GM19452 (cell line): ENCODE data around the gene ANXA6.

Source experiments
- ATAC-seq: cut with Tn5 transposase; IDR thresholded peaks from one replicate; pipeline ENCODE4 v1.9.1; 2021; ENCODE audit not compliant: unreplicated experiment

The ANXA6 gene

DNA sequence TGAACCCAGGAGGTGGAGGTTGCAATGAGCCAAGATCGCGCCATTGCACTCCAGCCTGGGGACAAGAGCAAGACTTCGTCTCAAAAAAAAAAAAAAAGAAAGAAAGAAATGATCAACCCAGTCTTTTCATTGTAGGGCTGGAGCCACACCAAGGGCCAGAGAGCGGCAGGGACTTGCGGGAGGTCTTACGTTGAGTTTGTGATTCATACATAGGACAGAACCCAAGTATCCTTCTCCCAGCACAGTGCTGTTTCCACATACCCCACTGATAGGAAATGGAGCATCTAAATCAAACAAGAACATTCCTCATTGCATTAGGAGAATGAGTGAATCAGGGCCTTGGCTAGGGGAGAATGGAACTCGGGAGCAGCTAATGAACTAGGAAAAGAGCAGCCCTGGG, 73.2 kb downstream of the ANXA6 start:
- ATAC-seq, result no peak

DNA sequence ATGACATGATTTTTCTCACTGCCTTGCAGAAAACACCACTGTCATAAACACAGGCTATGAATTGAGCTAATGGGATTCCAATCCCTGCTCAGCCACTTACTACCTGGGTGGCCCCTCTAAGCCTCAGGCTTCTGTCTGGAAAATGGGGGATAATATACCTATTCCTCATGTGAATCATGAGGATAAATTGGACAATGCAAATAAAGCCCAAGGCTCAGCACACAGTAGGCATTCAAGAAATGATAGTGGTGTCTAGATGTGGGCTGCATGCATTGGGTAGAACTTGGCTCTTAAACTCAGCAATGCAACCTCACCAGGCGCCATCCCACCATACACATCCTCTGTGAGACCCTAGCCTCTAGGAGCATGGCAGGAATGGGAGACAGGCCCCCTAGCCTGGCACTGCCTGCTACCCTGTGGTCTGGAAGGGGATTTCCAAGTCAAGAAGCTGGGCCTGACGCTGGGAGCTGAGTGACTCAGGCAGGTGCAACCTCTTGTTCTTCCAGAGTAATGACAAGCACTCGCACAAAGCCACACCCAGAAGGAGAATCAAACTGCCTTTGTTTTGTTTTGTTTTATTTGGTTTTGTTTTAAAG, 74.4 kb downstream of the ANXA6 start:
- ATAC-seq, result no peak

DNA sequence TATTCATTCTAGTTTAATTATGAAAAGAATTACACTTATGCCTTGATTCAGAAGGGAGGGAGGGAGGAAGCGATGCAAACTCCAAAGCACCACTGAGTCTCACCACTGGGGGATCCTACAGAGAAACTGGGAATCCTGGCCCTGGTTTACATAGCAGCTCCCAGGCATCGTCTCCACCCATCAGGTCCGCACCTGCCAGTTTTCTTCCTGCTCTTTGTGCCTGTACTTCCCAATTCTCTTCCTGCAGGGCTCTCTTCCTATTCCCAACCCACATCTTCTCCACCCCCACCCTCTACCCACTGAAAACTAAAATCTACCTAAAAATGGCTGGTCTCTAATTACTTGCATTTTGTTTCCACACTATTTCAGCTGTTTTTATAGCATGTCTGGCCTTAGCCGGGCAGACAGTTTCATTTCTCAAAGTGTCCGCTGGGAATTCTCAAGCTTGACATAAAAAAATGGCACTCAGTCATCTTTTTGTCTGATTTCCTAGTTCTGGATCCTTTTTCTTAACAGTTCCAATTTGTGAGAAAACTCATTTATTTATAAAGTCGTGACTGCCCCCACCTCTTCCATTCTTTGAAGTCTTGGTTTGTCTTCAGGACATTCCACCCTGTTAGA, 75.2 kb downstream of the ANXA6 start:
- ATAC-seq, result no peak

DNA sequence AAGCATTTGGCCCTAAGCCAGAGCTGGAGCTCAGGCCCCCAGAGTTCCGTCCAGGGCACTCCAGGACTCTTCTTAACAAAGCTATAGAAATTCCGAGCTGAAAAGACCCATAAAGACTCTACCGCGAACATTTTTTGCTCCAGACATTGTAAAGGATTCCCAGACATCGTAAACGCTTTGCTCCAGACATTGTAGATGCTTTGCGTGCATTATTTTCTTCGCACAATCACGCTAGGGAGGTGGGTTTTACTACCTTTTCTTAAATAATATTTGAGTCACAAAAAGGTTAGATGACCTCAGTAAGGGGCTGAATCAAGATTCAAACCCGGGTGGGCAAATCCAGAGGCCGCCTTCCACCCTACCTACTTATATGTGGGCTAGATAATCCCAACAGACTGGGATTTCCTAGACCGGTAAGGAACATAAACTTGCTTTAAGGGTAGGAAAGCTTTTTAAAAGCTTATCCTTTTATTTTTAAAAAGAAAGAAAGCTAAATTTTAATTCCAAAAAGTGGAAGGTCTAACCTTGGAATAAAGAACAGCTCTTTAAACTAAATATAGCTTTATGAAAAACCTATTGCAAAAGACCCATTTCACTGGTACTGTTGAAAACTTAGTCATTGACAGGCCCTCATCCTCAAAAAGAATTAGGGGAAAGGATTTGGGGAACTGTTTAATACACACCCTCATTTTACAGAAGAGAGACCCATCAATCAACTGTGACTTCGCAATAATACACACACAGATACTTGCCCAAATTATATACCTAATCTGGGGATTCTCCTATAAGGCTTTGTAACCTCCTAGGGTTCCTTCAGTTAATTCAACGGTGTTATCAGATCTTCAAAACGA, 75.9 kb downstream of the ANXA6 start:
- ATAC-seq, result no peak

DNA sequence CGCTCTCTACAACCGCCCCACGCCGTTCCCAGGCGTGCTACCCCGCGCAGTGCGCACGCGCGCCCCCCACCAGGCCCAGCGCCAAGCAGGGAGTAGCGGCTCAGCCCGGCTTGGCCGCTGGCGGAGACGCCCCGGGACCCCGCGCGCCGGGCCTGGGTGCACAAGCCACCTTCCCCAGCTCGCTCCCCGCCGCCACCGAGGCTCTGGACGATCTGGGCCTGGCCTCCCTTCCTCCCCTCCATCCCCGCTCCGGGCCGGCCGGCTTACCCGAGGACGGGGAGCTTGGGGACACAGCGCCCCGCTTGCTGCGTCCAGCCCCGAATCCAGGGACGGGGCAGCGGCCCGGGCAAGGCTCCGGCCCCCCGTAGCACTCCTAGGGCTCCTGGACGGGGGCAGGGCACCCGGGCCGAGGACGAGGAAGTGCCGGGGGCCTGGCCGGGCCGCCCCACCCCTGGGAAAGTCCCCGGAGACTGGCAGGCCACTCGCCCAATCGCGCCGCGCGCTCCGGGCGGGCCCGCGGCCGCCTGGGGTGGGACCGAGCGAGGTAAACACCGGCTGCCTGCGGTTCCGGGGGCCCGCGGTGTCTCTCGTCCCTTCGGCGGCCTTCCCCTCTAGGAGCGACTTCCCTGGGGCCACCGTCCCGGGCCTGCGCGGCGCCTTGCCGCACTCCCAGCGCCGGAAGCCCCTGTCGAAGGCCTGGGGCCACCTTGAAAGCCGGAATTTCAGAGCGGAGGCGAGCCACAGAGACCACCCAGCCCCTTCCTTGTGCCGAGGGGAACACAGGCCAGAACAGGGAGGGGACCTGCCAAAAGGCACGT, 76.8 kb downstream of the ANXA6 start, which contains the start of gene TNIP1:
TSS of gene TNIP1 (minus strand) at position 422 of the 818 bp plus-strand sequence. CDS start 15,939 bp downstream, outside the sequence.
- ATAC-seq, result peak; percentile 78

DNA sequence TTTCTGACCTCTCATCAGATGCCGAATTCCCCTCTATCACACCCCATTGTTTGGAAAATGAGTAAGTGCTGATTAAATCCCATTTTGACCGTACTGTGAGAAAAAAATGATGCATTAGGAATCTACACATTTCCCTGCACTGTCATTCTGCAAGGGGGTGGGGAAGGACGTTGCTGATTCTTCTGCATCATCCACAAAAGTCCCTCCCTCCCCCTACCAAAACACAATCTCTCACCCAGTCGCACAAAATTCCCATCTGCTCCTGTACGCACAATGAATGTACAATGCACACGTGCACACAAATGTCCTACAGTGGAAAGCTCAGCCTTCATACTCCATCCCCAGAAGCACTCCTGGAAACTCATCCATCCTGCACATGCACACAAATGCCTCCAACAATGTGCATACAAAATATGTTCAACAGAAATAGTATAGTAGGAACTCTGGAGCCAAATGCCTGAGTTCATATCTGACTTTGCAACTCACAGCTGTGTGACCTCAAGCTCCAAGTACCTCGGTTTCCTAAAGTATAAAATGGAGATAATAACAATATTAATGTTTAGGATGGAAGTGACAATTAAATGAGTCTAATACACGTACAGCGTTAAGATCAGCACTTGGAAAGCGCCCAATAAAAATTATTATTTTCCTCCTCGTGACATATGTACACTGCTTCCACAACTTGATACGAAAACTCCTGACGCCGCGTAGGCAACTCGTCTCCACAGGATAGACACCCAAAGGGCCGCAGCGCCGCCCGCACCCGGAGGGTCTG, 77.6 kb downstream of the ANXA6 start:
- no peak for ATAC-seq

DNA sequence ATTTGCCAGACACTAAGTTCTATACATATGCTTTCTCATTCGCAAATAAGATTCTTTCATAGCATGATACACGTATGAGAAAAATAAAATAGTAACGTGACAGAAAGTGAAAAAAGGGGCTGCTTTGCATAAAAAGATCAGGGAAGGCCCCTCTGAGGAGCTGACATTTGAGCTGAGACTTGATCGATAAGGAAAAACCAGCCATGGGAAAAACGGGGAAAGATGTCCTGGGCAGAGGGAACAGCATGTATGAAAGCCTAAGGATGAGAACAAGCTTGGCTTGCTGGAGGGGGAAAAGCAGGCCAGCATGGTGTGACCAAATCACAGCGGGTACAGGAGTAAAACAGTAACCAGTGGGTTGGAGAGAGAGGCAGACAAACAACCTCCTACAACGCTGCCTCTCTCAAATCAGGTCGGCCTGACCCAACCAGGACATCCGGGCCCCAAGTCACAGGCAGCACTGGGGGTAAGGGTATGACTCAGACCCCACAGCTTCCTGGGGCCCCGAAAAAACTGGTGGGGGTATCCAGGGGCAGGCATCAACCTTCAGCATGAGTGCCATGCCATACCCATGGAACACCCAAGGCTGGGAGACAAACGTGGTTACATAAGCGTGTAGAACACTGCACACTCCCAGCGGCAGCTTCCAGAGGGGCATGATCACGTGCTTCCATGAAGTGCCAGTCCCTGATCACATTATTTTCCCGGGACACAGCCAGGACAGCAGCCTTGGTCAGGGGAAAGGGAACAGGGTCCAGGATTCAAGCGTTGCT, 78.9 kb downstream of the ANXA6 start:
- peak; percentile 44 for ATAC-seq

DNA sequence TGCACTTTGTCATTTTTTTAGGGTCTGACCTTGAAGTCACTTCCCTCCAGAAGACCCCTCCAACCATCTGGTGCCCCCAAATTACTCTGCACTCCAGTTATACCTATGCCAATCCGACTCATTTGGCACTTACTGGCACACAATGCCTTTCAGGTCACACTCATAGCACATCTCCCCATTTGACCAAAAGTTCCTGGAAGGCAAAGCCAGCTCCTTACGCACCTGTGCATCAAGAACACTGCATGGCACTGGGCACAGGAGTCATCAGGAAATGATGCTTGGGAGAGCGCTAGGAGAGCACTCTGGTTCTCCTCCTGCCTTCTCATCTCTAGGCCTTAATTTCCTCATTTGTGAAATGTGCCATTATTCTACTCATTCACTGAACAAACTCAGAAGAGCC, 79.6 kb downstream of the ANXA6 start:
- ATAC-seq, result no peak

DNA sequence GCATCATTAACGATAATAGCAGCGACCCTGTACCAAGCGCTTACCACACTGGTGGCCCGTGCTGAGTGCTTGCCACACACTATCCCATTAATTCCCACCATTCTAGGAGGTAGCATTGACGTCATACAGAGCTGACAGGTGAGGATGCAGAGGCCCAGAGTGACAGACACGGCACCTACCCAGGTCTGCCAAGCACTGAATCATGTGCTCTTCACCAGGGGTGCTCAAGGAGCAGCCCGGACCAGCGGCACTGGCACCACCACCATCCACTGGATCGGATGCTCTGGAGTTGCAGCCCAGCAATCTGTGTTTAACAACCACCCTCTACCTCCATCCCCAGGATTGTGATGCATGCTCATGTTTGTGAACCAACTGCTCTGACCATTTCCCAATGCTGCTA, 80.2 kb downstream of the ANXA6 start:
- no peak for ATAC-seq

DNA sequence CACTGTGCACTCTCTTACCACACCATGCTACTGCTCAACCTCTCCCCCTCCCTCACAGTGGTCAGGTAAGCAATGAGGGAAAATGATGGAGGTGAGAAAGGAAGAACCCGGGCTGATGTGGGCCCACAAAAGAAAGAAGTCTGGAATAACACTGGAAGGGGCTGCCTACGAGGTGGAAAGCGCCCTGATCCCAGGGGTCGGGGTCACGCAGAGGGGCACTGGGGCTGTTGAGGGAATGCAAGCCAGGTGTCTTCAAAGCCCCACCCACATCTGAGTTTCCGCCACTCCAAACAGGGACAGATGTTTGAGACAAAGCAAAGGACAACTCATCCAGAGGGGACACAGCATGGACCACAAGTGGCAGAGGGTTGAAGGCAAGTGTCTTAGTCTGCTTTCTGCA, 81.0 kb downstream of the ANXA6 start:
- no peak for ATAC-seq

DNA sequence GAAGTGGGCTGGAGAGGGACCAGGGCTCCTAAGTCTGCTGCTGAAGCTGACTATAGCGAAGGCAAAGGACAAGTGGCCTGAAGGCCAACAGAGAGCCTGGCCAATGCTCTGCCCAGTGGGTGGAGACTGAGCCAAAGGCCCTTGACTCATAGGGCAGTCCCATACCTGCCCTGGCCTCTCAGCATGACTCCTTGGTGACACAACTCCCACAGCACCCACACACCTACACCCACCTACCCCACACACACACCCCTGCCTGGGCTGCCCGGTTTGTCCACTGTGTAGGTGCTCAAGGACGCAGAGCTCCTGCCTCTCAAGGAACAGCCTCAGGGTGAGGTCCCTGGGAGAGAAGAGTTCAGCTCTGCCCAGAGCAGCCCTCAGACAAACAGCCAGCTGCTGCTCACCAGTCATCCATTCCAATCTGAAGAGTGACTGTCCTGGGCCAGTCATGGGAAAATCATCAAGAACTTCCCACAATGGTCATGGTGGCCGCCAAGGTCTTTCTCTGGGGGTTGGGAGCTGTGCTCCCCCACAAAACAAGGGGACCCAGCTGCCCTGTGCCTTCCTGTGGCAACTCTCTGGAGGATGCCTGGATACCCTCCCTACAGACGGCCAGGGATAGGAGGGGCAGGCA, 81.8 kb downstream of the ANXA6 start:
- no peak for ATAC-seq

DNA sequence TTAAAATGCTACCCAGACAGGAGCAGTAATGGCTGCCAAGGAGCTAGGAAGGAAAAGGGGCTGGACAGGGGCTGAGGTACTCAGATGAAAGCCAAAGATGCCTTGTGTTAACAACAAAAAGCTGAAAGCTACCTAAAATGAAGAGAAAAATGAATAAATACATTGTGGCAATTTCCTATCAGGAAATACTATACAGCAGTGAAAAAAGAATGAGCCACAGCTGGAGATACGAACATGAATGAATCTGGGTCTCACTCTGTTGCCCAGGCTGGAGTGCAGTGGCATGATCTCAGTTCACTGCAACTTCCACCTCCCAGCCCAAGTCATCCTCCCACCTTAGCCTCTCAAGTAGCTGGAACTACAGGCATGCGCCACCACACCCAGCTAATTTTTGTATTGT, 83.0 kb downstream of the ANXA6 start:
- no peak for ATAC-seq

DNA sequence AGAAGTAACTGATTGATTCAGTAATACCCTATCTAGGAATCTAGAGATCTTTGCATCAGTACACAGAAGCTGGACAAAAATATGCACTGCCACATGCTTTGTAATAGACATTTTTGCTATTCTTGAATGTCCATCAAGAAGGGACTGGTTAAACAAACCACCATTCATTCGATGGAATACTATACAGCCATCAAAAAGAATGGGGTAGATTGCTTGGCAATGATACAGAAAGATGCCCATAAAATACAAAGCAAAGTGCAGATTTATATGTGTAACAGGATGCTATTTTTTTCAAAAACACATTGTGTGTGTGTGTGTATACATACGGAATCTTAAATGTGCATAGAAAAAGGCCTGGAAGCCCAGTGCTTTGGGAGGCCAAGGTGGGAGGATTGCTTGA, 84.3 kb downstream of the ANXA6 start:
- no peak for ATAC-seq

DNA sequence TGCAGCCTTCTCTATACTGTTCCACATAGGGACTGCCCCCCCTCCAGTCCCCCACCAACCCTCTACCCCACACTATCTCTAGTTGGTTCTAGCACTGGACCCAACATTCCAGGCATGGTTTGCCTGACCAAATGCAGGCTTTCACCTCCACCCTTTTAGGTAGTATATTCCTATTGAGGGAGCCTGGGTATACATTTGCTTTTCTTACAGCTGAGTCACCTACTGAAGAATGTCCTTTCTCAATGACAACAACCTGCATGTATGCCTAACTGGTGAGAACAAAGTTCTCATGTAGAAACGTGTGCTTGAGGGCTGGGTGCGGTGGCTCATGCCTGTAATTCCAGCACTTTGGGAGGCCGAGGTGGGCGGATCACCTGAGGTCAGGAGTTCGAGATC, 85.0 kb downstream of the ANXA6 start:
- ATAC-seq, result no peak

DNA sequence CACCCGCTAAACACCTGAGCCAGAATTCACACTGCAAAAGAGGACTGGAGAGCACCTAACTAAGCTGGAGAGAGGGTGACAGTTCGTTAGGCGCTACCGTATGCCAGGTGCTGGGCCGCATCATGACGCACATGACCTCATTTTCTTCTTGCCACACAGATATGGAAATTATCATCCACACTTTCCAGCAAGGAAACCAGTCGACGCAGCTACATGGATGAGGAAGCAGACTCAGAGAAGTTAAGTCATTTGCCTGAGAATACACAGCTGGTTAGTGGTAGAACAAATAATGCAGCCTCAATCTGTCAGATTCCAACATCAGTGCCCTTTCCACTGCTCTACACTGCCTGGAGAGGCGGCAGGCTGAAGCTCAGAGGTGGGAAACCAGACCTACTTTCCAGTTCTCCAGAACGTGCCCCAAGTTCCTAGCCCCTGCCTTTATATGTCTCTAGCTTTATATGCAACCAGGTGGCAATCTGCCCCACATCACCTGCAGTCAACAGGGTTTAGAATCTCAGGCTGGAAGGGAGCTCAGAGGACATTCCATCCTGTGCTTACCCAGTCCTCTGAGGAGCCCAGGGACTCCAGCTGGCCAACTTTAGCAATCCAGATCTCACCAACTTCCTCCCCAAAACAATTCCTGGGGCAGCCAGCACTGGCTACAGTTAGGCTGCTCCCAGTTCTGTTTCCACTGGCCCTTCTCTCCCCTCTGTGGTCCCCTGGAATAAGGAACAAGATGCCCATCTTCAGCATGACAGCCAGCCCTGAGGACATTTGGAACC, 85.5 kb downstream of the ANXA6 start:
- ATAC-seq, result no peak

DNA sequence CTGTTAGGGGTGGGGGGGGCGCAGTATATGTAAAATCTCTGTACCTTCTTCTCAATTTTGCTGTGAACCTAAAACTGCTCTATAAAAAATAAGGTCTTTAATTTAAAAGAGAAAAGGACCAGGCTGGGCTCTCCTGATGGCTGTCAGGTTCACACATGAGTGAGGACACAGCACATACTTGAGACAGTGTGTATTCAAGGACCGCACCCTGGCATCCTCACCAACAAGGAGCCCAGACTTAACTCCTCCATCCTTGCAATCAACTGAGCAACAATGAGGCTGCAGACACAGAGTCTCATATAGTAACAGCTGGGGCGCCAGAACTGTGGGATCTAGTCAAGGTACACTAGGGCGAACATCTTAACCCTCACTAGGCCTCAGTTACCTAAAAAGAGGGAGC, 86.6 kb downstream of the ANXA6 start:
- ATAC-seq, result no peak

DNA sequence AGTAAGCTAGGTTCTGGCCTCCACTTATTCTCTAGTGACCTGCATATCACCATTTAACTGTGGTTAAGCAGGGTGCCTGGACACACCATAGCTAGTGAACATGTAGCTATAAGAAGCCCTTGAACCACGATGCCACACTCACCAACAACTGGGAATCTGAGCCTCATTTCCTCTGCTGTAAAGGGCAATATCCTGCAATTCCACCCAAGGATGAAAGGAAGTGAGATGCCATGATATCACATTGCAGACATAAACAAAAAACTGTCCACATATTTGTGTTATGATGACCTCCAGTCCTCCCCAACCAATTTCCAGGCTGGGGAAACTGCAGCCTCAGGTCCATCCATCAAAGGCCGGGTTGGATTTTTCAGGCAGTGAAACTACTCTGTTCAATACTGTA, 87.1 kb downstream of the ANXA6 start:
- ATAC-seq, result no peak

DNA sequence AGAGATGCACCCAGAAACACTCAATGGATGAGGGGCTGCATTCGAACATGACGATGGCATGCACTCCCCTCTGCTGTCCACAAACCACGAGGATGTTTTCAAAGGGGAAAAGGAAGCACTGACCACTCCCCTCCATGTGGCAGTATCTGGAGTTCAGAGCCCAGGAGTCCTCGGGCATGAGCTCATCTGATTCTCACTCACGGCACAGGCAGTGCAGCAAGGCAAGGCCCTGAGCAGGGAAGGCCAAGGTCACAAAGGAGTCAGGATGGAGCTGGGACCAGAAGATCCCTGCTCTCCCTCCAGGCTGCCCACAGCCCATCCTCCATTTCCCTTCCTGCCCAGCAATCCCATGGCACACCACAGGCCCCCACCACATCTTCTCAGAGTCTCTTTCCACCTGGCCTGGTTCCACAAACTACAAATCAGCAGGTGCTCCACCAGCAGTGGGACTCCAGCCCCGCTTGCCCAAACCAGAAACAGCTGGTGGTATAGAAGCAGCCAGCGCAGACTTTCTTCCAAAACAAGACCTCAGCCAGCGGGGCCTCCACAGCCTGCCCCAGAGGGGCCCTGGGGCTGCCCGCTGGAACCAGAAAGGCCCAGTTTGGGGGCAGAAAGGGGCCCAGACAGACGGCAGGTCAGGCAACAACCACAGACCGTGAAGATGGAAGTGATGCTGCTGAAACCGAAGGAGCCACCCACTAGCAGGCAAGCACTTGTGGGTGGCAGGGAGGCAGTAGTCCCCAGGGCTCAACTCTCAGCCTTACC, 89.0 kb downstream of the ANXA6 start:
- ATAC-seq, result peak; percentile 72
